NB4 (cell line): Measurements from ENCODE around the gene OAF.

Source experiments
- POLR2A ChIP-seq: IDR thresholded peaks from 2 replicates; pipeline ENCODE4 v1.6.1; 2011; ENCODE audit warnings: mild to moderate bottlenecking; ENCODE audit not compliant: insufficient read length; ENCODE audit errors: extremely low read depth
- TF ChIP-seq, protein P1 (sequence below): IDR thresholded peaks from one replicate; pipeline ENCODE4 v1.5.1; 2012; ENCODE audit warnings: low read depth, low read length
- TF ChIP-seq, protein P2 (sequence below): IDR thresholded peaks from 2 replicates; pipeline ENCODE4 v1.6.1; 2011; ENCODE audit warnings: low read depth, low read length

DNA sequence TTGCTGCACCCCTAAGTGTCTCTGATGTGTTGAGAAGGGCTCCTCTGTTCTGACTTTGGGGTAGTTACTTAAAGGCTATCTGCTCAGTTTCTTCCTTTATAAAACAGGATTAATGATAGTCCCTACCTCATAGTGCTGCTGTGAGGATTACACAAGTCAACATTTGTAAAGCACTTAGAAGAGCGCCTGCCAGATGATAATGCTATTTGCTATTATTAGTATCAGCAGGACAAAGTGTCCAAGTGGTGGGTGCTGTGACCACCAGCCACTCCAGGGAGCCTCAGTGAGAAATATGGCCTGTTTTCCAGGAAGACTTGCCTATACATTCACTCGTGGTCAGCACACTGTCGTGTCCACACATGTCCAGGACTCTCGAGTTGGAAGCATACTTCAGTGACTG lies 45.3 kb downstream of the OAF start:
- TF ChIP-seq POLR2A = no peak
- TF ChIP-seq, protein P1, sequence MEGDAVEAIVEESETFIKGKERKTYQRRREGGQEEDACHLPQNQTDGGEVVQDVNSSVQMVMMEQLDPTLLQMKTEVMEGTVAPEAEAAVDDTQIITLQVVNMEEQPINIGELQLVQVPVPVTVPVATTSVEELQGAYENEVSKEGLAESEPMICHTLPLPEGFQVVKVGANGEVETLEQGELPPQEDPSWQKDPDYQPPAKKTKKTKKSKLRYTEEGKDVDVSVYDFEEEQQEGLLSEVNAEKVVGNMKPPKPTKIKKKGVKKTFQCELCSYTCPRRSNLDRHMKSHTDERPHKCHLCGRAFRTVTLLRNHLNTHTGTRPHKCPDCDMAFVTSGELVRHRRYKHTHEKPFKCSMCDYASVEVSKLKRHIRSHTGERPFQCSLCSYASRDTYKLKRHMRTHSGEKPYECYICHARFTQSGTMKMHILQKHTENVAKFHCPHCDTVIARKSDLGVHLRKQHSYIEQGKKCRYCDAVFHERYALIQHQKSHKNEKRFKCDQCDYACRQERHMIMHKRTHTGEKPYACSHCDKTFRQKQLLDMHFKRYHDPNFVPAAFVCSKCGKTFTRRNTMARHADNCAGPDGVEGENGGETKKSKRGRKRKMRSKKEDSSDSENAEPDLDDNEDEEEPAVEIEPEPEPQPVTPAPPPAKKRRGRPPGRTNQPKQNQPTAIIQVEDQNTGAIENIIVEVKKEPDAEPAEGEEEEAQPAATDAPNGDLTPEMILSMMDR = no peak
- TF ChIP-seq, protein P2, sequence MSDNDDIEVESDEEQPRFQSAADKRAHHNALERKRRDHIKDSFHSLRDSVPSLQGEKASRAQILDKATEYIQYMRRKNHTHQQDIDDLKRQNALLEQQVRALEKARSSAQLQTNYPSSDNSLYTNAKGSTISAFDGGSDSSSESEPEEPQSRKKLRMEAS = no peak
